Natural killer cell treated with Interleukin-12 subunit alpha and Interleukin-12 subunit beta and Interleukin-15 and Interleukin-18, amount 100 ng/mL, for 72 hours (primary cell): ENCODE measurements around the gene ABHD12B. TPM values are rescaled to one million over a fixed set of nuclear protein-coding genes. Genes with fewer than 3 reads are reported as not detected.

Experiments used
- ATAC-seq, 2 donors: fragments of 150-1000 bp; cut with Tn5 transposase in 1 of 2; sonication (Bioruptor Pico), chemical (Tn5 transposase) in 1 of 2; 2 replicates each; pipeline ENCODE4 v1.10.0; 2021
- DNase-seq: peaks from one replicate; pipeline ENCODE4 v3.0.0; 2022; ENCODE audit warnings: low spot score
- H3K27ac Mint-ChIP-seq, 2 donors: 1 replicate in 1 of 2; 2 replicates in 1 of 2; pipeline ENCODE4 v1.8.0; 2022; ENCODE audit warnings: mixed read lengths in 2 of 2, mild to moderate bottlenecking in 1 of 2, moderate library complexity in 1 of 2
- H3K27me3 Mint-ChIP-seq, 2 donors: 1 replicate in 1 of 2; 2 replicates in 1 of 2; pipeline ENCODE4 v1.8.0; 2022; ENCODE audit warnings: mixed read lengths in 2 of 2
- H3K36me3 Mint-ChIP-seq: one replicate; pipeline ENCODE4 v1.8.0; 2022; ENCODE audit warnings: mixed read lengths
- H3K4me1 Mint-ChIP-seq, 2 donors: 1 replicate in 1 of 2; 2 replicates in 1 of 2; pipeline ENCODE4 v1.8.0; 2022; ENCODE audit warnings: low read depth in 2 of 2, mixed read lengths in 2 of 2, mild to moderate bottlenecking in 1 of 2
- H3K4me3 Mint-ChIP-seq: one replicate; pipeline ENCODE4 v1.8.0; 2022; ENCODE audit warnings: mixed read lengths
- H3K9me3 Mint-ChIP-seq: 2 replicates; pipeline ENCODE4 v1.8.0; 2022; ENCODE audit warnings: mixed read lengths
- total RNA-seq, 2 donors: library from RNA; stranded (reverse); gene quantifications; one replicate each; pipeline ENCODE4 v1.2.3, GENCODE V29; 2022

The ABHD12B gene
- total RNA-seq, 2 donors from 2014 or later: 0.73 TPM; not detected in 1

- Mint-ChIP-seq H3K9me3 (no peaks in the 10 kb centered on the region), H3K4me3 (no peak overlapping the region), H3K27ac (no peak overlapping the region), H3K36me3 (no peaks in the 10 kb centered on the region), H3K27me3 (no peaks in the 10 kb centered on the region), H3K4me1 (peaks cover 6 to 7% of the 10 kb centered on the region in 2 donors)
- DNase-seq (no peak), ATAC-seq (no peak)
Measured at GRCh38 chr14:50855558-50855957, 16.3 kb upstream of the ABHD12B start.

GRCh38 chr14:50856660-50857059, 15.2 kb upstream of the ABHD12B start:
- no peak for DNase-seq
- Mint-ChIP-seq H3K36me3 (no peaks in the 10 kb centered on the region), H3K4me1 (peaks cover 6 to 7% of the 10 kb centered on the region in 2 donors), H3K27ac (no peak overlapping the region), H3K9me3 (no peaks in the 10 kb centered on the region), H3K27me3 (no peaks in the 10 kb centered on the region), H3K4me3 (no peak overlapping the region)
- ATAC-seq: no peak

- no peaks in the 10 kb centered on the region for H3K27me3 Mint-ChIP-seq
- ATAC-seq (no peak), DNase-seq (no peak)
- peaks cover 6 to 7% of the 10 kb centered on the region in 2 donors for H3K4me1 Mint-ChIP-seq
- no peaks in the 10 kb centered on the region for H3K9me3 Mint-ChIP-seq
- H3K4me3 Mint-ChIP-seq: peak overlapping the region; percentile 72
- H3K27ac Mint-ChIP-seq: peak overlapping the region in 1 of 2 donors; percentile 33
- H3K36me3 Mint-ChIP-seq: no peaks in the 10 kb centered on the region
Measured at GRCh38 chr14:50859296-50859624, 12.6 kb upstream of the ABHD12B start.

- Mint-ChIP-seq H3K27ac (peak overlapping the region in 1 of 2 donors; percentile 74), H3K4me3 (peak overlapping the region; percentile 84), H3K36me3 (no peaks in the 10 kb centered on the region), H3K27me3 (peaks cover 3 to 5% of the 10 kb centered on the region in 2 donors), H3K4me1 (peaks cover 6 to 7% of the 10 kb centered on the region in 2 donors), H3K9me3 (no peaks in the 10 kb centered on the region)
- DNase-seq: peak; percentile 82
- ATAC-seq: peak; percentile 71 to 80
Measured at GRCh38 chr14:50860478-50861086, 11.3 kb upstream of the ABHD12B start.

GRCh38 chr14:50862036-50862570, 9.8 kb upstream of the ABHD12B start:
- Mint-ChIP-seq H3K27ac (no peak overlapping the region), H3K4me3 (no peak overlapping the region), H3K27me3 (peaks cover 7 to 20% of the 10 kb centered on the region in 2 donors), H3K9me3 (no peaks in the 10 kb centered on the region), H3K36me3 (no peaks in the 10 kb centered on the region), H3K4me1 (peaks cover 6 to 7% of the 10 kb centered on the region in 2 donors)
- no peak for DNase-seq
- ATAC-seq: no peak

GRCh38 chr14:50864237-50864636, 7.6 kb upstream of the ABHD12B start:
- DNase-seq (no peak), ATAC-seq (no peak)
- no peaks in the 10 kb centered on the region for H3K36me3 Mint-ChIP-seq
- no peaks in the 10 kb centered on the region for H3K9me3 Mint-ChIP-seq
- H3K27ac Mint-ChIP-seq: no peak overlapping the region
- peaks cover 16 to 39% of the 10 kb centered on the region in 2 donors for H3K27me3 Mint-ChIP-seq
- H3K4me1 Mint-ChIP-seq: peaks cover 6 to 7% of the 10 kb centered on the region in 2 donors
- no peak overlapping the region for H3K4me3 Mint-ChIP-seq

GRCh38 chr14:50864946-50865345, 6.9 kb upstream of the ABHD12B start:
- ATAC-seq (no peak), DNase-seq (no peak)
- H3K4me1 Mint-ChIP-seq: peaks cover 5 to 7% of the 10 kb centered on the region in 2 donors
- H3K27me3 Mint-ChIP-seq: peaks cover 22 to 46% of the 10 kb centered on the region in 2 donors
- no peaks in the 10 kb centered on the region for H3K36me3 Mint-ChIP-seq
- no peaks in the 10 kb centered on the region for H3K9me3 Mint-ChIP-seq
- H3K4me3 Mint-ChIP-seq: no peak overlapping the region
- peak overlapping the region in 1 of 2 donors; percentile 60 for H3K27ac Mint-ChIP-seq

- DNase-seq (no peak), ATAC-seq (no peak)
- H3K27me3 Mint-ChIP-seq: peaks cover 27 to 52% of the 10 kb centered on the region in 2 donors
- peaks cover 0 to under 1% of the 10 kb centered on the region in 2 donors for H3K4me1 Mint-ChIP-seq
- H3K27ac Mint-ChIP-seq: peak overlapping the region in 1 of 2 donors; percentile 60
- peak overlapping the region; percentile 20 for H3K4me3 Mint-ChIP-seq
- no peaks in the 10 kb centered on the region for H3K36me3 Mint-ChIP-seq
- no peaks in the 10 kb centered on the region for H3K9me3 Mint-ChIP-seq
Measured at GRCh38 chr14:50865391-50866076, 6.3 kb upstream of the ABHD12B start.

- Mint-ChIP-seq H3K36me3 (no peaks in the 10 kb centered on the region), H3K4me1 (peaks cover 6 to 13% of the 10 kb centered on the region in 2 donors), H3K9me3 (no peaks in the 10 kb centered on the region), H3K27ac (no peak overlapping the region), H3K27me3 (peaks cover 62 to 80% of the 10 kb centered on the region in 2 donors), H3K4me3 (no peak overlapping the region)
- no peak for ATAC-seq
- no peak for DNase-seq
Measured at GRCh38 chr14:50871228-50871627, 625 bp upstream of the ABHD12B start.

GRCh38 chr14:50874757-50875156, 2.9 kb downstream of the ABHD12B start:
- no peaks in the 10 kb centered on the region for H3K9me3 Mint-ChIP-seq
- no peak overlapping the region for H3K27ac Mint-ChIP-seq
- peaks cover 6 to 13% of the 10 kb centered on the region in 2 donors for H3K4me1 Mint-ChIP-seq
- H3K4me3 Mint-ChIP-seq: no peak overlapping the region
- peaks cover 58 to 69% of the 10 kb centered on the region in 2 donors for H3K27me3 Mint-ChIP-seq
- DNase-seq (no peak), ATAC-seq (no peak)
- H3K36me3 Mint-ChIP-seq: no peaks in the 10 kb centered on the region

- Mint-ChIP-seq H3K36me3 (no peaks in the 10 kb centered on the region), H3K9me3 (no peaks in the 10 kb centered on the region), H3K27me3 (peaks cover 57 to 68% of the 10 kb centered on the region in 2 donors), H3K4me1 (peaks cover 6 to 13% of the 10 kb centered on the region in 2 donors), H3K27ac (no peak overlapping the region), H3K4me3 (no peak overlapping the region)
- ATAC-seq: peak; percentile 77 to 87
- no peak for DNase-seq
Measured at GRCh38 chr14:50875359-50876070, 3.7 kb downstream of the ABHD12B start.

- H3K4me3 Mint-ChIP-seq: no peak overlapping the region
- no peaks in the 10 kb centered on the region for H3K36me3 Mint-ChIP-seq
- H3K27ac Mint-ChIP-seq: no peak overlapping the region
- DNase-seq (no peak), ATAC-seq (peak in 1 of 2 donors; percentile 36)
- H3K9me3 Mint-ChIP-seq: no peaks in the 10 kb centered on the region
- peaks cover 41 to 55% of the 10 kb centered on the region in 2 donors for H3K27me3 Mint-ChIP-seq
- no peaks in the 10 kb centered on the region for H3K4me1 Mint-ChIP-seq
Measured at GRCh38 chr14:50882932-50883826, 11.3 kb downstream of the ABHD12B start.

GRCh38 chr14:50883827-50884197, 12.0 kb downstream of the ABHD12B start:
- ATAC-seq: no peak
- no peaks in the 10 kb centered on the region for H3K9me3 Mint-ChIP-seq
- H3K27ac Mint-ChIP-seq: no peak overlapping the region
- peaks cover 46 to 54% of the 10 kb centered on the region in 2 donors for H3K27me3 Mint-ChIP-seq
- no peak overlapping the region for H3K4me3 Mint-ChIP-seq
- DNase-seq: no peak
- no peaks in the 10 kb centered on the region for H3K36me3 Mint-ChIP-seq
- no peaks in the 10 kb centered on the region for H3K4me1 Mint-ChIP-seq
